K562 (cell line): Measurements from ENCODE around the gene PDE6D. TPM values are rescaled to one million over a fixed set of nuclear protein-coding genes. Genes with fewer than 3 reads are reported as not detected.

ENCODE experiments used
- BACH1 ChIP-seq: fragments of 200-800 bp; sonication (Bioruptor generic); IDR thresholded peaks from 2 replicates; pipeline ENCODE4 v1.6.1; 2016; ENCODE audit warnings: missing genetic modification characterization, missing compliant biosample characterization
- BDP1 ChIP-seq: IDR thresholded peaks from 3 replicates; pipeline ENCODE4 v1.6.1; 2011; ENCODE audit not compliant: insufficient read length, insufficient read depth
- E2F6 ChIP-seq, 2 experiments: IDR thresholded peaks; 2 replicates each; pipeline ENCODE4 v1.6.1; 2011; ENCODE audit warnings: borderline replicate concordance in 1 of 2, control low read depth in 1 of 2, low read depth in 1 of 2, low read length in 1 of 2, mild to moderate bottlenecking in 1 of 2, mixed read lengths in 1 of 2, moderate library complexity in 1 of 2; ENCODE audit not compliant: insufficient read depth in 1 of 2, insufficient read length in 1 of 2, poor library complexity in 1 of 2, severe bottlenecking in 1 of 2; ENCODE audit errors: extremely low read depth in 1 of 2
- GTF2E2 ChIP-seq: fragments of 200-800 bp; sonication (Bioruptor generic); IDR thresholded peaks from 2 replicates; pipeline ENCODE4 v1.6.1; 2016; ENCODE audit warnings: missing genetic modification characterization, missing compliant biosample characterization
- HDAC8 ChIP-seq: fragments of 450-650 bp; IDR thresholded peaks from 2 replicates; pipeline ENCODE4 v1.6.1; 2016; ENCODE audit warnings: mild to moderate bottlenecking, missing genetic modification characterization, moderate library complexity, missing compliant biosample characterization
- HEY1 ChIP-seq: fragments of 250-450 bp; sonication (Bioruptor Pico); IDR thresholded peaks from 2 replicates; pipeline ENCODE4 v1.5.0; 2020; ENCODE audit warnings: mild to moderate bottlenecking, moderate library complexity, borderline replicate concordance
- JUNB ChIP-seq: fragments of 450-650 bp; formaldehyde crosslinking; conservative IDR thresholded peaks from 2 replicates; pipeline ENCODE4 v1.4.0; 2020; ENCODE audit warnings: mild to moderate bottlenecking
- MBD1 ChIP-seq: fragments of 250-450 bp; sonication (Bioruptor Pico); IDR thresholded peaks from 2 replicates; pipeline ENCODE4 v1.8.0; 2022; ENCODE audit warnings: inconsistent platforms
- NCOA1 ChIP-seq: fragments of 450-650 bp; IDR thresholded peaks from 2 replicates; pipeline ENCODE4 v1.6.1; 2016; ENCODE audit warnings: low read depth
- NELFE ChIP-seq: IDR thresholded peaks from 2 replicates; pipeline ENCODE4 v1.6.1; 2011; ENCODE audit warnings: mild to moderate bottlenecking; ENCODE audit not compliant: insufficient read depth, insufficient read length
- NFIC ChIP-seq: fragments of 450-650 bp; IDR thresholded peaks from 2 replicates; pipeline ENCODE4 v1.6.1; 2017; ENCODE audit warnings: mild to moderate bottlenecking, inconsistent platforms
- NKRF ChIP-seq: fragments of 450-650 bp; IDR thresholded peaks from 2 replicates; pipeline ENCODE4 v1.6.1; 2016; ENCODE audit warnings: borderline replicate concordance
- NUFIP1 ChIP-seq: fragments of 450-650 bp; IDR thresholded peaks from 2 replicates; pipeline ENCODE4 v1.6.1; 2018; ENCODE audit not compliant: partially characterized antibody
- PHF20 ChIP-seq: fragments of 450-650 bp; IDR thresholded peaks from 2 replicates; pipeline ENCODE4 v1.6.1; 2018; ENCODE audit not compliant: partially characterized antibody
- SAP30 ChIP-seq: fragments of 200-600 bp; sonication (generic); IDR thresholded peaks from 2 replicates; pipeline ENCODE4 v1.6.1; 2012; ENCODE audit warnings: borderline replicate concordance, low read depth, mild to moderate bottlenecking, moderate library complexity, low read length, control low read depth, inconsistent platforms; ENCODE audit not compliant: insufficient read depth, poor library complexity, severe bottlenecking
- STAG1 ChIP-seq: sonication (generic); formaldehyde crosslinking; IDR thresholded peaks from 2 replicates; pipeline ENCODE4 v1.5.0; 2020; ENCODE audit warnings: missing genetic modification reagents, borderline replicate concordance
- ZEB2 ChIP-seq: fragments of 450-650 bp; IDR thresholded peaks from 2 replicates; pipeline ENCODE4 v1.6.1; 2016
- ZMIZ1 ChIP-seq, 2 experiments: fragments of 150-350 bp in 1 of 2; IDR thresholded peaks; 2 replicates each; pipeline ENCODE4 v1.6.1; 2012 to 2016; ENCODE audit warnings: low read depth in 2 of 2, low read length in 2 of 2, mild to moderate bottlenecking in 1 of 2, moderate library complexity in 1 of 2
- ZNF24 ChIP-seq: fragments of 450-650 bp; IDR thresholded peaks from 2 replicates; pipeline ENCODE4 v1.6.1; 2016
- ZNF586 ChIP-seq: fragments of 450-650 bp; formaldehyde crosslinking; conservative IDR thresholded peaks from 2 replicates; pipeline ENCODE4 v1.4.0; 2020; ENCODE audit warnings: mild to moderate bottlenecking, moderate library complexity
- polyA plus RNA-seq, 8 experiments: library from polyadenylated mRNA; depleted of rRNA in 4 of 8; stranded (reverse) in 5 of 8; unstranded in 3 of 8; fragments of >200 nt; fragmentation: Nextera tagmentation in 2 of 8; fragmentation: Illumina TruSeq in 1 of 8; extraction: Ambion mirVana in 2 of 8; extraction: Trizol in 1 of 8; gene quantifications; 2 replicates each; pipeline versions ENCODE4 v1.2.1 to v1.2.3, GENCODE V29; 2011 to 2014; ENCODE audit warnings: inconsistent platforms in 1 of 8, missing spikeins in 1 of 8
- total RNA-seq, 7 experiments: library from RNA; depleted of rRNA in 6 of 7; stranded (reverse); fragments of >200 nt in 6 of 7; fragmentation: Illumina TruSeq in 2 of 7; extraction: Trizol in 2 of 7; gene quantifications; 2 replicates each; pipeline versions ENCODE4 v1.2.1 to v1.2.3, GENCODE V29; 2011 to 2021; ENCODE audit warnings: low replicate concordance in 1 of 7

PDE6D gene
- total and polyA plus RNA-seq, 9 of the 15 experiments (the other 6 are each of a cell fraction or from before 2014, with no cell fraction given), result 0.65 to 11.6 (median 7.0) TPM

- TF ChIP-seq ZNF24 (peak; percentile 43; the same call in 1 of the 2 replicates), SAP30 (peak; percentile 83), NKRF (no peak), STAG1 (no peak), GTF2E2 (peak; percentile 83), HEY1 (CRISPR knock-in tag) (no peak), NFIC (peak; percentile 44), PHF20 (peak; percentile 93), ZNF586 (CRISPR knock-in tag) (no peak), NELFE (no peak), NUFIP1 (no peak), ZEB2 (peak; percentile 94), ZMIZ1 (IDR thresholded peaks at IDR 0.05; ENCODE audit: low read depth in 2 of 2, low read length in 2 of 2) (0 out of 4 replicates have a peak, but pooled peaks of 1 of the 2 experiments have one; percentile 22), HDAC8 (tag) (no peak), JUNB (CRISPR knock-in tag) (no peak), BACH1 (tag) (no peak), E2F6 (IDR thresholded peaks at IDR 0.05; ENCODE audit: borderline replicate concordance in 1 of 2, extremely low read depth in 1 of 2, insufficient read depth in 1 of 2, insufficient read length in 1 of 2, low read depth in 1 of 2, low read length in 1 of 2, poor library complexity in 1 of 2, severe bottlenecking in 1 of 2) (peak; percentile 28 to 58), NCOA1 (peak; percentile 97), MBD1 (no peak), BDP1 (no peak)
Observed at GRCh38 chr2:231786177-231786916, 5.3 kb upstream of the PDE6D start, which contains the start of gene COPS7B (continued).
